Right lobe of liver (tissue), 4 donors: ENCODE measurements around the gene CCDC148.

Experiments used
- CTCF ChIP-seq, 4 donors: fragments of 200-600 bp in 3 of 4; fragments of 450-650 bp in 1 of 4; IDR thresholded peaks; one replicate each; pipeline versions ENCODE4 v1.5.1 to v1.8.0; 2016 to 2022; ENCODE audit warnings: antibody characterized with exemption in 4 of 4, mild to moderate bottlenecking in 2 of 4
- POLR2A ChIP-seq: fragments of 450-650 bp; IDR thresholded peaks from one replicate; pipeline ENCODE4 v1.6.1; 2017; ENCODE audit warnings: antibody characterized with exemption, mild to moderate bottlenecking
- donor health status: DM: no; HTN: no; CAD: no.
- donor health status: DM: no; HTN: no; CAD: no.
- donor health status: DM: no; HTN: yes; CAD: no.

GRCh38 chr2:158127380-158127804 is 329.2 kb downstream of the CCDC148 start:
- TF ChIP-seq CTCF (IDR thresholded peaks at IDR 0.05), result no peak
- TF ChIP-seq POLR2A, result no peak
